ENCODE results near the gene TMEM221.
A peak's percentile ranks its signal among the peaks of the same experiment; 100 is the strongest.

The TMEM221 gene

DNA sequence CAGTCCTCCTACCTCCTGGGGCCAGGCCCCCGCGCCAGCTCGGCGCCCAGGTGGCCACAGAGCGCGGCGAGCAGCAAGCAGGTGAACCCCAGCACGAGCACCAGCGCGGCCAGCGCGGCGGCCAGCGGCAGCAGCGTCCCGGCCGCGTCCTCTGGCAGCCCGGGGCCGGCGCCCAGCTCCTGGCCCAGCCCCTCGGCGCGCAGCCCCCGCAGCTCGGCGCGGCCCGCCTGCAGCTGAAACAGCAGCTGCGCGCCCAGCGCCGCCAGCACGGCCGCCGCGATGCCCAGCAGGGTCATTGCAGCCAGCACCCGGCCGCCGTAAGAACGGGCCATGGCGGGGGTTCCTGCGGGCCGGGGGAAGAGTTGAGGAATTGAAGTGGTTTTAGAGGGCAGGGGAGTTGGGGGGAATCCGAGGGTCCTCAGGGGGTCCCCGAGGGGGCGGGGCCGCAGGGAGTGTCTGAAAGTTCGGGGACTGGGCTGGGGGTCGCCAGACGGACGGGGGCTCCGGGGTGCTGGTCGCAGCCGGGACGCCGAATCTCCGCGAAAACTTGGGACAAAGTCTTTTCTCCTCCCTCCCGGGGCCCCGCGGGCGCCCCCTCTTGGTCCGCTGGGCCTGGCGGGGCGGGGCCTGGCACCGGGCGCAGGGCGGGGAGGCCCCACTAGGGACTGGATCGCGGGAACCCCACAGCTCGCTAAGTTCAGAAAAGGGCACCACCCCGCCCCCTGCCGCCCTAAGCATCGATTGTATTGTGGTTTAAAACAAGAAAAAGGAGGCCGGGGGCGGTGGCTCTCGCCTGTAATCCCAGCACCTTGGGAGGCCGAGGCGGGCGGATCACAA lies at the start of gene TMEM221:
TMEM221 (minus strand) TSS at position 538 of the 837 bp plus-strand sequence; CDS start at position 332, 206 bp downstream.
- Mint-ChIP-seq H3K4me1 (peaks cover 16% of the 10 kb centered on the region), H3K4me3 (peak within 1 kb of the TSS; percentile 28), H3K27ac (no peak within 1 kb of the TSS), H3K9me3 (no peaks in the 10 kb centered on the region), H3K36me3 (peaks cover 6% of the 10 kb centered on the region)
- ATAC-seq (peak; percentile 79), DNase-seq (ENCODE audit: low spot score in 2 of 2) (peak; percentile 55 to 64)

DNA sequence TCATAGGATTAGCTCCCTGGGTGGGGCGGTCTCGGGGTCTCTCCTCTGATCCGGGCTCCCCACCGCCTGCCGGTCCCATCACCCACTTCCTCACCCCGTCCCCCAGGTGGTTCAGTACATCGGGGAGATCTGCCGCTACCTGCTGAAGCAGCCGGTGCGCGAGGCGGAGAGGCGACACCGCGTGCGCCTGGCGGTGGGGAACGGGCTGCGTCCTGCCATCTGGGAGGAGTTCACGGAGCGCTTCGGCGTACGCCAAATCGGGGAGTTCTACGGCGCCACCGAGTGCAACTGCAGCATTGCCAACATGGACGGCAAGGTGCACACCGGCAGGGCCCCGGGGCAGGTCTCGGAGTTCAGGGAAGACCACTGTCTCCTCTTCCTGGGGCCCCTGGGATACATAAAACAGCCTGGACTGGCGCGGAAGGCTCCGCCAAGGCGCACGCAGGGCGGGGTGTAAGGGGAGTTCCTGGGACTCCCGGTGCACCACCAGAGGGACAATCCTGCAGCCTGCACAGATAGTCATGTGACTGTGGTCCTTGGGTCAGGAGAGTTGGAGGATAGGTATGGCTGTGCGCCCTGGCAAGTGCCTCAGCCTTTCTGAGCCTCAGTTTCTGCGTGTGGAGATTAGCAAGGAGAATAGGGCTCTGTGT lies 48.8 kb upstream of the TMEM221 start:
- no peak for ATAC-seq

DNA sequence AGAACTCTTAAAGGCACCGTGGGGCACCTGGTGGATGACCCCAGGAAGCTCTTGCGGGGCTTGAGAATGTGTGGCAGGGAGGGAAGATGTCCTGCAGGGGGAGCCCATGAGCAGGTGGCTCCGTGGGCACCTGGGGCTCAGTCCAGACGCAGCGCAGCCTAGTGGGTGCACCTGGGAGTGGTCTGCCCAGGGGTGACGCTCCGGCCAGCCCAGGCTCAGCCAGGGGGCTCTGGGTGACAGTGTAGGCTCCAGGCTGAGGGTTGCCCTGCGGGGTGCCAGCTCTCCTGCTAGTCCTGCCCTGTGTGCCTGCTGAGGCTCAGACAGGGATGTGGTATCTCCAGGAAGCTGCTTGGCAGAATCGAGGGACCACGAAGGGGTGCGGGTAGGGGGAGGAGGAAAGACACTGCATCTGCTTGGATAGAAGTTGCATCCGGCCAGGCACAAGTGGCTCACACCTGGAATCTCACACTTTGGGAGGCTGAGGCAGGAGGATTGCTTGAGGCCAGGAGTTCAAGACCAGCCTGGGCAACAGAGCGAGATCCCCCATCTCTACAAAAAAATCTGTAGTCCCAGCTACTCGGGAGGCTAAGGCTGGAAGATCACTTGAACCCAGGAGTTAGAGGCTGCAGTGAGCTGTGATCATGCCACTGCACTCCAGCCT lies 48.0 kb upstream of the TMEM221 start:
- Mint-ChIP-seq H3K4me3 (peak overlapping the region; percentile 22), H3K4me1 (peaks cover 20% of the 10 kb centered on the region), H3K27ac (no peak overlapping the region), H3K9me3 (no peaks in the 10 kb centered on the region), H3K36me3 (peaks cover 6% of the 10 kb centered on the region)
- DNase-seq (ENCODE audit: low spot score in 2 of 2): peak; percentile 80 to 93
- ATAC-seq: peak; percentile 97

More for the DNA sequence above, 48.8 kb upstream of the TMEM221 start:
- Mint-ChIP-seq H3K4me3 (no peak overlapping the region), H3K9me3 (no peaks in the 10 kb centered on the region), H3K36me3 (peaks cover 6% of the 10 kb centered on the region), H3K4me1 (peaks cover 20% of the 10 kb centered on the region), H3K27ac (no peak overlapping the region)
- no peak for DNase-seq (ENCODE audit: low spot score in 2 of 2)

DNA sequence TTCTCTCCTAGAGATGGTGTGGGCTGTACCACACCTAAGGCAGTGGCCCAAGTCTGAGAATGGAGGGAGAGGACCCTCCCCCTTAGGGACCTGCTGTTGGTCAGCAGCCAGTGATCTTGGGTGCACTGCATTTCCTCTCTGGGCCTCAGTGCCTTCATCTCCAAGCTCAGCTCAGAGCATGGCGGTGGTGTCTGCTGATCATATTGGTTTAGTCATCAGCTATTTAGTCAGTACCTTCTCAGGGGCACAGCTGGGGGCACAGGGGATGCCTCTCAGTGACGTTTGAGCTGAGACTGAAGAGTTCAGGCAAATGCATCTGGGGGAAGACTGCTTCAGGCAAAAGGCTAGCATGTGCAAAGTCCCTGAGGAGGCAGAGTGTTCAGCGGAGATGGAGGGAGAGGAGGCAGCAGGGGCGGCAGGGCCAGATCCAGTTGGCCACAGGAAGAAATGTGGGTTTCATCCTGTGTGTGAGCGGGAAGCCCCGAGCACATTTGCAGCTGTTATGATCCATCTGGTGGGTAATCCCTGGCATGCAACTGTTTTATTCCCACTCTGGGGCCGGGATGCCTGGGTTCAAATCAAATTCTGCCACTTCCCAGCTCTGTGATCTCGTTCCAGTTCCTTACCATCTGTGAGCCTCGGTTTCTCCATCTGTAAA lies 47.3 kb upstream of the TMEM221 start:
- Mint-ChIP-seq H3K27ac (no peak overlapping the region), H3K9me3 (no peaks in the 10 kb centered on the region), H3K36me3 (peaks cover 6% of the 10 kb centered on the region), H3K4me3 (peak overlapping the region; percentile 22), H3K4me1 (peaks cover 20% of the 10 kb centered on the region)
- ATAC-seq (no peak), DNase-seq (ENCODE audit: low spot score in 2 of 2) (no peak)

- no peak for ATAC-seq
- H3K4me3 Mint-ChIP-seq: no peak overlapping the region
- no peaks in the 10 kb centered on the region for H3K36me3 Mint-ChIP-seq
- H3K9me3 Mint-ChIP-seq: no peaks in the 10 kb centered on the region
- DNase-seq (ENCODE audit: low spot score in 2 of 2): no peak
- peak overlapping the region; percentile 37 for H3K27ac Mint-ChIP-seq
- H3K4me1 Mint-ChIP-seq: peaks cover 40% of the 10 kb centered on the region
Observed at GRCh38 chr19:17491287-17491686, 42.8 kb upstream of the TMEM221 start.

- Mint-ChIP-seq H3K36me3 (no peaks in the 10 kb centered on the region), H3K27ac (peak overlapping the region; percentile 37)
- no peak for DNase-seq (ENCODE audit: low spot score in 2 of 2)
Observed at GRCh38 chr19:17490411-17490810, 41.9 kb upstream of the TMEM221 start.

GRCh38 chr19:17489392-17490030 lies 41.0 kb upstream of the TMEM221 start:
- Mint-ChIP-seq H3K4me3 (peak overlapping the region; percentile 76), H3K9me3 (no peaks in the 10 kb centered on the region), H3K36me3 (no peaks in the 10 kb centered on the region), H3K27ac (no peak overlapping the region), H3K4me1 (peaks cover 32% of the 10 kb centered on the region)
- ATAC-seq: no peak
- DNase-seq (ENCODE audit: low spot score in 2 of 2): no peak

More at GRCh38 chr19:17490411-17490810, 41.9 kb upstream of the TMEM221 start:
- Mint-ChIP-seq H3K4me1 (peaks cover 32% of the 10 kb centered on the region), H3K4me3 (no peak overlapping the region), H3K9me3 (no peaks in the 10 kb centered on the region)
- ATAC-seq: no peak

DNA sequence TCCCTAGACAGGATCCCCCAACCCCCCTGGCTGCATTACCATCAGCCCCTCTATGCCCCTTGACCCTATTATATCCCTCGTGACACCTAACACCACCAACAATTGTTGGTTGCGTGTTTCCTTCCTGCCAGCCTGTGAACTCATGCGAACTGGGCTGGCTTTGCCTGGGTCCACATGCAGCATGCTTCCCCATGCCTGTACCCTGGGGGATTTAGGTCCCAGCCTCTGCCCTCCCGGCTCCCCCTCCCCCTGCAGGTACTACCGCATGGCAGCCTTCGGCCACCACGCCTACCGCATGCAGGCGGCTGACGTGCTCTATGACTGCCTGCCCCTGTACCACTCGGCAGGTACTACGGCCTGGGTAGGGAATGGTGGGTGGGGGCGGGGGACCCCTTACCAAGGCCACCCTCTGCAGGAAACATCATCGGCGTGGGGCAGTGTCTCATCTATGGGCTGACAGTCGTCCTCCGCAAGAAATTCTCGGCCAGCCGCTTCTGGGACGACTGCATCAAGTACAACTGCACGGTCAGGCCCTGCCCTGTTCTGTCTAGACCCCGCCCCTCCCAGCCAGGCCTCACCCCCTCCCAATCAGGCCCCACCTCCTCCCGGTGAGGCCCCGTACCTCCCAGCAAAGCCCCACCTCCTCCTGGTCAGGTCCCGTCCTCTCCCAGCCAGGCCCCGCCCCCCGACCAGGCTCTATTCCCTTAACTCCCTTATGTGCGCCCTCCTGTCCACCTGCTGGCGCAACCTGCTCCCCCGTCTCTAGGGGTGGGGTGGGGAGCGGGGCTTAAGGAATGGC lies 40.3 kb upstream of the TMEM221 start:
- DNase-seq (ENCODE audit: low spot score in 2 of 2): peak; percentile 58 to 73
- no peaks in the 10 kb centered on the region for H3K36me3 Mint-ChIP-seq
- ATAC-seq: peak; percentile 97
- no peaks in the 10 kb centered on the region for H3K9me3 Mint-ChIP-seq
- peak overlapping the region; percentile 83 for H3K27ac Mint-ChIP-seq
- H3K4me3 Mint-ChIP-seq: peak overlapping the region; percentile 76
- H3K4me1 Mint-ChIP-seq: peaks cover 32% of the 10 kb centered on the region

GRCh38 chr19:17487284-17488121 lies 39.0 kb upstream of the TMEM221 start:
- H3K9me3 Mint-ChIP-seq: no peaks in the 10 kb centered on the region
- ATAC-seq (no peak), DNase-seq (ENCODE audit: low spot score in 2 of 2) (no peak)
- H3K27ac Mint-ChIP-seq: peak overlapping the region; percentile 83
- peak overlapping the region; percentile 76 for H3K4me3 Mint-ChIP-seq
- no peaks in the 10 kb centered on the region for H3K36me3 Mint-ChIP-seq
- H3K4me1 Mint-ChIP-seq: peaks cover 32% of the 10 kb centered on the region

DNA sequence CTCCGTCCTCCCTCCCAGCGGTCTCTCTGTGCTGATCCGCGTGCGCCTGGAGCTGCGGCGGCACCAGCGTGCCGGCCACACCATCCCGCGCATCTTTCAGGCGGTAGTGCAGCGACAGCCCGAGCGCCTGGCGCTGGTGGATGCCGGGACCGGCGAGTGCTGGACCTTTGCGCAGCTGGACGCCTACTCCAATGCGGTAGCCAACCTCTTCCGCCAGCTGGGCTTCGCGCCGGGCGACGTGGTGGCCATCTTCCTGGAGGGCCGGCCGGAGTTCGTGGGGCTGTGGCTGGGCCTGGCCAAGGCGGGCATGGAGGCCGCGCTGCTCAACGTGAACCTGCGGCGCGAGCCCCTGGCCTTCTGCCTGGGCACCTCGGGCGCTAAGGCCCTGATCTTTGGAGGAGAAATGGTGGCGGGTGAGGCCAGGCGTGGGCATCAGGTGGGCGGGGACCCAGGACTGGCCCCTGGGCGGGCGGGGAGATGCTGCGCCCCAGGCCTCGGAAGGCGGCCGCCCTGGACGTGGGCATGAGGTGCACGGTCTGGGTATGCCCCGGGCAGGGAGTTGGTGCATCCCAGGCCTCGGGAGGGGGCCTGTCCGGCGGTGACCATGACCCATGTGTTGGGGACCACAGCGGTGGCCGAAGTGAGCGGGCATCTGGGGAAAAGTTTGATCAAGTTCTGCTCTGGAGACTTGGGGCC lies 38.2 kb upstream of the TMEM221 start:
- Mint-ChIP-seq H3K27ac (no peak overlapping the region), H3K4me1 (peaks cover 32% of the 10 kb centered on the region), H3K4me3 (no peak overlapping the region), H3K9me3 (no peaks in the 10 kb centered on the region), H3K36me3 (no peaks in the 10 kb centered on the region)
- DNase-seq (ENCODE audit: low spot score in 2 of 2): no peak
- no peak for ATAC-seq

DNA sequence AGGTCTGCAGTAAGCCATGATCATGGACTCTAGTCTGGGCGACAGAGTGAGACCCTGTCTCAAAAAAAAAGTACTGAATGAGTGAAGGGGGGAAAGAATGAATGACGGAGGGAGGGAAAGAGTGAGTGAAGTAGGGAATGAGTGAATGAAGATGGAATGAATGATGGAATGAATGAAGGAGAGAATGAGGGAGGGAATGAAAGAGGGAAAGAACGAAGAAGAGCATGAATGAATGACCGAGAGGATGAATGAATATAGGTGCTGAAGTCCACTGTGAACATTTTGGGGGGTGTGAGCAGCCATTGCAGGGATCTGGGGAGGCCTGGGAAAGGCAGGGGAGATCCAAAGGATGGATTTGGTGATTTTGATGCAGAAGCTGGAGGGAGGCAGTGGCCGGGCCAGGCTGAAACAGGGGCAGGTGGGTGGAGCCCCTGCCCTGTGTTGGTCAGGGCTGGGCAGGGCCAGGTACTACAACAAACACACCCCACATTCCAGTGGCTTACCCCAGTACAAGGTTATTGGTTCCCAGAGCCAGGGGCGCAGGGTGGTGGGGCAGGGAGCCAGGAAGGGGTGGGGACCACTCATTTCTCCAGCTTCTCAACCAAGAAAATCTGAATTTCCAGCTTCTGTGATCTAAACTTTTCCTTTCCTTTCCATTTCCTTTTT lies 36.2 kb upstream of the TMEM221 start:
- Mint-ChIP-seq H3K27ac (no peak overlapping the region), H3K4me3 (no peak overlapping the region), H3K36me3 (no peaks in the 10 kb centered on the region), H3K4me1 (peaks cover 24% of the 10 kb centered on the region), H3K9me3 (no peaks in the 10 kb centered on the region)
- no peak for DNase-seq (ENCODE audit: low spot score in 2 of 2)
- no peak for ATAC-seq

GRCh38 chr19:17483605-17484002 lies 35.1 kb upstream of the TMEM221 start:
- H3K4me1 Mint-ChIP-seq: peaks cover 14% of the 10 kb centered on the region
- ATAC-seq (no peak), DNase-seq (ENCODE audit: low spot score in 2 of 2) (no peak)
- H3K4me3 Mint-ChIP-seq: no peak overlapping the region
- H3K36me3 Mint-ChIP-seq: no peaks in the 10 kb centered on the region
- no peaks in the 10 kb centered on the region for H3K9me3 Mint-ChIP-seq
- H3K27ac Mint-ChIP-seq: no peak overlapping the region

All from stimulated activated effector memory CD8-positive, alpha-beta T cell treated with anti-CD3 and anti-CD28 coated beads, Interleukin-12 subunit alpha, Interleukin-12 subunit beta, amount 100 ng/mL, for 72 hours (primary cell).